HPDE6-E6E7 (cell line): ENCODE measurements around the gene FAM229A.
"Not testable (repeated sequence)": the region's sequence is repeated elsewhere in the genome, so short reads cannot be mapped to it uniquely, and the experiment has no call there.

Source experiments
- DNase-seq: peaks from one replicate; pipeline ENCODE4 v3.0.0; 2011; ENCODE audit warnings: missing footprints; ENCODE audit errors: extremely low spot score

FAM229A gene

GRCh38 chr1:32377541-32378220, 15.4 kb upstream of the FAM229A start:
- DNase-seq = no peak

- DNase-seq = no peak
These were observed 13.9 kb upstream of the FAM229A start for GRCh38 chr1:32376199-32376598.

GRCh38 chr1:32373996-32374592, 11.8 kb upstream of the FAM229A start:
- DNase-seq = no peak

- DNase-seq = no peak
These were observed 10.0 kb upstream of the FAM229A start for GRCh38 chr1:32372149-32372756.

- DNase-seq = no peak
These were observed 5.8 kb upstream of the FAM229A start for GRCh38 chr1:32367912-32368635.

- no peak for DNase-seq
These were observed 3.2 kb upstream of the FAM229A start for GRCh38 chr1:32365445-32365844.

- no peak for DNase-seq
These were observed 2.6 kb upstream of the FAM229A start for GRCh38 chr1:32364836-32365235.

- no peak for DNase-seq
These were observed 1.4 kb upstream of the FAM229A start for GRCh38 chr1:32363713-32364112.

- DNase-seq = no peak
These were observed 411 bp downstream of the FAM229A start for GRCh38 chr1:32361674-32362473.

- DNase-seq = no peak
These were observed 994 bp downstream of the FAM229A start for GRCh38 chr1:32361308-32361673.

GRCh38 chr1:32358435-32358834, 3.9 kb downstream of the FAM229A start:
- no peak for DNase-seq

- no peak for DNase-seq
These were observed 4.7 kb downstream of the FAM229A start for GRCh38 chr1:32357614-32358013.

GRCh38 chr1:32356478-32356877, 5.8 kb downstream of the FAM229A start:
- DNase-seq = no peak

- DNase-seq = not testable (repeated sequence)
These were observed 6.5 kb downstream of the FAM229A start for GRCh38 chr1:32355778-32356177.

- DNase-seq = no peak
These were observed 8.3 kb downstream of the FAM229A start for GRCh38 chr1:32353886-32354570.

- DNase-seq = no peak
These were observed 8.9 kb downstream of the FAM229A start for GRCh38 chr1:32353431-32353830.

GRCh38 chr1:32352831-32353383, 9.4 kb downstream of the FAM229A start:
- DNase-seq = no peak

- no peak for DNase-seq
These were observed 10.0 kb downstream of the FAM229A start for GRCh38 chr1:32352239-32352745.

- DNase-seq = peak; percentile 93
These were observed 10.7 kb downstream of the FAM229A start for GRCh38 chr1:32351399-32352238.
